HepG2 (cell line): ENCODE measurements around the gene TEX55.

Experiments
- NAIF1 ChIP-seq: sonication (generic); formaldehyde crosslinking; IDR thresholded peaks from 2 replicates; pipeline ENCODE4 v1.5.0; 2020; ENCODE audit warnings: mild to moderate bottlenecking, missing genetic modification reagents, borderline replicate concordance
- POLR2AphosphoS5 ChIP-seq: IDR thresholded peaks from 2 replicates; pipeline ENCODE4 v1.6.1; 2012; ENCODE audit warnings: low read depth, low read length
- SAP130 ChIP-seq: IDR thresholded peaks from 2 replicates; pipeline ENCODE4 v1.6.1; 2016; ENCODE audit warnings: low read depth
- ZNF180 ChIP-seq: sonication (generic); formaldehyde crosslinking; IDR thresholded peaks from 2 replicates; pipeline ENCODE4 v1.4.0; 2020; ENCODE audit warnings: low read depth, missing genetic modification reagents, borderline replicate concordance
- ZNF891 ChIP-seq: sonication (generic); formaldehyde crosslinking; IDR thresholded peaks from 2 replicates; pipeline ENCODE4 v1.5.0; 2020; ENCODE audit warnings: mild to moderate bottlenecking, missing genetic modification reagents
- TF ChIP-seq, protein P1 (sequence below): sonication (generic); formaldehyde crosslinking; IDR thresholded peaks from 2 replicates; pipeline ENCODE4 v1.8.0; 2022; ENCODE audit warnings: missing genetic modification reagents, mild to moderate bottlenecking, borderline replicate concordance
- TF ChIP-seq, protein P2 (sequence below), 2 experiments: IDR thresholded peaks; 2 replicates each; pipeline ENCODE4 v1.6.1; 2011 to 2012; ENCODE audit warnings: low read length in 2 of 2, borderline replicate concordance in 1 of 2, low read depth in 1 of 2, mild to moderate bottlenecking in 1 of 2, moderate library complexity in 1 of 2
- TF ChIP-seq, protein P3 (sequence below): fragments of 450-650 bp; IDR thresholded peaks from 2 replicates; pipeline ENCODE4 v1.6.1; 2016
- TF ChIP-seq, protein P4 (sequence below): sonication (generic); formaldehyde crosslinking; IDR thresholded peaks from 2 replicates; pipeline ENCODE4 v1.4.0; 2020; ENCODE audit warnings: missing genetic modification reagents, borderline replicate concordance

DNA sequence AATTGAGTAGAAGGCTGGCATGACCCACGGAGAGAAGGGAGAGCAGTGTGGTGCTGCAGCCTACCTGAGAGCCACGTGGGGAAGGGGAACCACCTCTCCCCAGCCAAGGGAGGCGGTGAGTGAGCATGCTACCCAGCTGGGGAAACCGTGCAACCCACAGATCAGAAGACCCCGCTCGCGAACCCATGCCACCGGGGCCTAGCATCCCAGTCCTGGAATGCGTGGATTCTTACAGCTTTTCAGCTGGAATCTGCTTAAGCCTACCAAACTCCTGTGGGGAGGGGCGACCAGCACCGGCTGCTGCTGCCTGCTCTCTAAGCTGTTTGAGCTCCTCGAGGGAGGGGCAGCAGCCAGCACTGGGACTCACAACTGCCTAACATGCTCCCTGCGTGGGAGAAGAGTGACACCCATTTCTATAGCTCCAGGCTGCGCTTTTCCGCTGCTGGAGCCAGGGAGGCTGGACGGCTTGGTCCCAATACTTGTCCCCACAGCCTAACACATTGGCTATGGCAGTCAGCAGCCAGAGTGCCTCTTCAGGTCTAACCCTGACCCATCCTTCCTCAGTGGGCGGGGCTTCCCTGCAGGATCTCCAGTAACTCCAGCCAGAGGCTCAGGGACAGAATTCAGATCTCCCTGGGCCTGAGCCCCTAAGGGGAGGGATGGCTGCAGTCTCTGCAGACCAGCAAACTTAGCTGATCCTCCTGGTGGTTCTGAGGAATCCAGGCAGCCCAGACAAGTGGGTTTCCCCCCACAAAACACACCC lies 20.0 kb upstream of the TEX55 start:
- TF ChIP-seq ZNF891 (CRISPR knock-in tag): no peak
- TF ChIP-seq, protein P1, sequence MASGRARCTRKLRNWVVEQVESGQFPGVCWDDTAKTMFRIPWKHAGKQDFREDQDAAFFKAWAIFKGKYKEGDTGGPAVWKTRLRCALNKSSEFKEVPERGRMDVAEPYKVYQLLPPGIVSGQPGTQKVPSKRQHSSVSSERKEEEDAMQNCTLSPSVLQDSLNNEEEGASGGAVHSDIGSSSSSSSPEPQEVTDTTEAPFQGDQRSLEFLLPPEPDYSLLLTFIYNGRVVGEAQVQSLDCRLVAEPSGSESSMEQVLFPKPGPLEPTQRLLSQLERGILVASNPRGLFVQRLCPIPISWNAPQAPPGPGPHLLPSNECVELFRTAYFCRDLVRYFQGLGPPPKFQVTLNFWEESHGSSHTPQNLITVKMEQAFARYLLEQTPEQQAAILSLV: no peak
- TF ChIP-seq, protein P2, sequence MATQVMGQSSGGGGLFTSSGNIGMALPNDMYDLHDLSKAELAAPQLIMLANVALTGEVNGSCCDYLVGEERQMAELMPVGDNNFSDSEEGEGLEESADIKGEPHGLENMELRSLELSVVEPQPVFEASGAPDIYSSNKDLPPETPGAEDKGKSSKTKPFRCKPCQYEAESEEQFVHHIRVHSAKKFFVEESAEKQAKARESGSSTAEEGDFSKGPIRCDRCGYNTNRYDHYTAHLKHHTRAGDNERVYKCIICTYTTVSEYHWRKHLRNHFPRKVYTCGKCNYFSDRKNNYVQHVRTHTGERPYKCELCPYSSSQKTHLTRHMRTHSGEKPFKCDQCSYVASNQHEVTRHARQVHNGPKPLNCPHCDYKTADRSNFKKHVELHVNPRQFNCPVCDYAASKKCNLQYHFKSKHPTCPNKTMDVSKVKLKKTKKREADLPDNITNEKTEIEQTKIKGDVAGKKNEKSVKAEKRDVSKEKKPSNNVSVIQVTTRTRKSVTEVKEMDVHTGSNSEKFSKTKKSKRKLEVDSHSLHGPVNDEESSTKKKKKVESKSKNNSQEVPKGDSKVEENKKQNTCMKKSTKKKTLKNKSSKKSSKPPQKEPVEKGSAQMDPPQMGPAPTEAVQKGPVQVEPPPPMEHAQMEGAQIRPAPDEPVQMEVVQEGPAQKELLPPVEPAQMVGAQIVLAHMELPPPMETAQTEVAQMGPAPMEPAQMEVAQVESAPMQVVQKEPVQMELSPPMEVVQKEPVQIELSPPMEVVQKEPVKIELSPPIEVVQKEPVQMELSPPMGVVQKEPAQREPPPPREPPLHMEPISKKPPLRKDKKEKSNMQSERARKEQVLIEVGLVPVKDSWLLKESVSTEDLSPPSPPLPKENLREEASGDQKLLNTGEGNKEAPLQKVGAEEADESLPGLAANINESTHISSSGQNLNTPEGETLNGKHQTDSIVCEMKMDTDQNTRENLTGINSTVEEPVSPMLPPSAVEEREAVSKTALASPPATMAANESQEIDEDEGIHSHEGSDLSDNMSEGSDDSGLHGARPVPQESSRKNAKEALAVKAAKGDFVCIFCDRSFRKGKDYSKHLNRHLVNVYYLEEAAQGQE (IDR thresholded peaks at IDR 0.05; ENCODE audit: borderline replicate concordance in 1 of 2, low read depth in 1 of 2, low read length in 2 of 2): no peak
- TF ChIP-seq NAIF1 (CRISPR knock-in tag): no peak
- TF ChIP-seq, protein P3, sequence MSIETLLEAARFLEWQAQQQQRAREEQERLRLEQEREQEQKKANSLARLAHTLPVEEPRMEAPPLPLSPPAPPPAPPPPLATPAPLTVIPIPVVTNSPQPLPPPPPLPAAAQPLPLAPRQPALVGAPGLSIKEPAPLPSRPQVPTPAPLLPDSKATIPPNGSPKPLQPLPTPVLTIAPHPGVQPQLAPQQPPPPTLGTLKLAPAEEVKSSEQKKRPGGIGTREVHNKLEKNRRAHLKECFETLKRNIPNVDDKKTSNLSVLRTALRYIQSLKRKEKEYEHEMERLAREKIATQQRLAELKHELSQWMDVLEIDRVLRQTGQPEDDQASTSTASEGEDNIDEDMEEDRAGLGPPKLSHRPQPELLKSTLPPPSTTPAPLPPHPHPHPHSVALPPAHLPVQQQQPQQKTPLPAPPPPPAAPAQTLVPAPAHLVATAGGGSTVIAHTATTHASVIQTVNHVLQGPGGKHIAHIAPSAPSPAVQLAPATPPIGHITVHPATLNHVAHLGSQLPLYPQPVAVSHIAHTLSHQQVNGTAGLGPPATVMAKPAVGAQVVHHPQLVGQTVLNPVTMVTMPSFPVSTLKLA: no peak
- TF ChIP-seq ZNF180 (CRISPR knock-in tag): no peak
- no peak for TF ChIP-seq SAP130 (CRISPR knock-in tag)
- no peak for TF ChIP-seq POLR2AphosphoS5
- TF ChIP-seq, protein P4, sequence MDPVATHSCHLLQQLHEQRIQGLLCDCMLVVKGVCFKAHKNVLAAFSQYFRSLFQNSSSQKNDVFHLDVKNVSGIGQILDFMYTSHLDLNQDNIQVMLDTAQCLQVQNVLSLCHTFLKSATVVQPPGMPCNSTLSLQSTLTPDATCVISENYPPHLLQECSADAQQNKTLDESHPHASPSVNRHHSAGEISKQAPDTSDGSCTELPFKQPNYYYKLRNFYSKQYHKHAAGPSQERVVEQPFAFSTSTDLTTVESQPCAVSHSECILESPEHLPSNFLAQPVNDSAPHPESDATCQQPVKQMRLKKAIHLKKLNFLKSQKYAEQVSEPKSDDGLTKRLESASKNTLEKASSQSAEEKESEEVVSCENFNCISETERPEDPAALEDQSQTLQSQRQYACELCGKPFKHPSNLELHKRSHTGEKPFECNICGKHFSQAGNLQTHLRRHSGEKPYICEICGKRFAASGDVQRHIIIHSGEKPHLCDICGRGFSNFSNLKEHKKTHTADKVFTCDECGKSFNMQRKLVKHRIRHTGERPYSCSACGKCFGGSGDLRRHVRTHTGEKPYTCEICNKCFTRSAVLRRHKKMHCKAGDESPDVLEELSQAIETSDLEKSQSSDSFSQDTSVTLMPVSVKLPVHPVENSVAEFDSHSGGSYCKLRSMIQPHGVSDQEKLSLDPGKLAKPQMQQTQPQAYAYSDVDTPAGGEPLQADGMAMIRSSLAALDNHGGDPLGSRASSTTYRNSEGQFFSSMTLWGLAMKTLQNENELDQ (CRISPR knock-in tag): no peak
